Astrocyte of the cerebellum (primary cell): ENCODE data around the gene PANK2.

Experiments
- DNase-seq: peaks from one replicate; pipeline ENCODE4 v3.0.0-alpha.2; 2011; ENCODE audit warnings: low read depth
- H3K4me3 ChIP-seq: 2 replicates; pipeline ENCODE4 v1.5.1; 2011; ENCODE audit warnings: mild to moderate bottlenecking, low read depth, low read length, moderate library complexity
- CTCF ChIP-seq: IDR thresholded peaks from 2 replicates; pipeline ENCODE4 v1.5.1; 2012; ENCODE audit warnings: low read length, low read depth, moderate library complexity, mild to moderate bottlenecking; ENCODE audit errors: missing control alignments
- in situ Hi-C: cut with HindIII; loops from 2 replicates; pipeline ENCODE4 v1.10.0; 2017; ENCODE audit warnings: low sequenced_read_pairs

Gene PANK2

GRCh38 chr20:3863317-3863716 is 25.9 kb upstream of the PANK2 start:
- H3K4me3 ChIP-seq, result no peak overlapping the region
- DNase-seq, result no peak
- in situ Hi-C loops, result no loop called here
- no peak for TF ChIP-seq CTCF

DNA sequence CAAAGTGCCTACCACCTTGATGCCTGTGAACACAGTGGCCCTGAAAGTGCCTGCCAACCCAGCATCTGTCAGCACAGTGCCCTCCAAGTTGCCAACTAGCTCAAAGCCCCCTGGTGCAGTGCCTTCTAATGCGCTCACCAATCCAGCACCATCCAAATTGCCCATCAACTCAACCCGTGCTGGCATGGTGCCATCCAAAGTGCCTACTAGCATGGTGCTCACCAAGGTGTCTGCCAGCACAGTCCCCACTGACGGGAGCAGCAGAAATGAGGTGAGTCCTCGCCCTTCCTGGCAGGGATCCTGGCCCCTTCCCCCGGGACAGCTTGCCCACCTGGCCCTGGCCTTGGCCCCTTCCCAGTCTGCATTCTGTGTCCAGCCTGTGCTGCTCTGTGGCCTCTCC is 24.7 kb upstream of the PANK2 start:
- no peak for TF ChIP-seq CTCF
- no peak for DNase-seq
- in situ Hi-C loops, result no loop called here
- no peak overlapping the region for H3K4me3 ChIP-seq

DNA sequence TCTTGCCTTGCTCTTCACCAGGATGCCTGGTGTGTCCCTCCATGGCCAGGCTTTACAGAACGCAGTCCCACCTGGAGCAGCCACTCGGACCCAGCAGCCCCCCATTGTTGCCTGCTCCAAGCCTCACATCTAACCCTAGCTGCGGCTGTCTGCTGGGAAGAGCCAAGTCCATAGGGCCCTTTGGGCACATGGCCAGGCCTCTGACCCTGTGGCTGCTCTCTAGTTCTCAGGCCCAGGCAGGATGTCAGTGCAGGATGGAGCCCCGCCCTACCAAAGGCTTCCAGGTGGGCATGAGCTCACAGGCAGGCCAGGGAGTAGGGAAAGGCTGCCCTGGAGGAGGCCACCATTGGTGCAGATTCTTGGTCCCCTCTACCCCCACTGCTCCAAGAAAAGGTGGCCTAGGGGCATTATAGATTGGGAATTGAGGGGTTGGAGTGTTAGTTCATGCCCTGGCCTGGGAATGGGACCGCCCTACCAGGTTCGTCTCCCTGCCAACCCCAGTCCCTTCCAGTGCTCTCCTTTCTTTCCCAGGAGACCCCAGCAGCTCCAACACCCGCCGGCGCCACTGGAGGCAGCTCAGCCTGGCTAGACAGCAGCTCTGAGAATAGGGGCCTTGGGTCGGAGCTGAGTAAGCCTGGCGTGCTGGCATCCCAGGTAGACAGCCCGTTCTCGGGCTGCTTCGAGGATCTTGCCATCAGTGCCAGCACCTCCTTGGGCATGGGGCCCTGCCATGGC is 23.9 kb upstream of the PANK2 start:
- DNase-seq, result no peak
- H3K4me3 ChIP-seq, result no peak overlapping the region
- TF ChIP-seq CTCF, result no peak
- in situ Hi-C loops, result no loop called here

GRCh38 chr20:3865887-3866407 is 23.2 kb upstream of the PANK2 start:
- no peak for TF ChIP-seq CTCF
- in situ Hi-C loops, result no loop called here
- DNase-seq, result no peak
- H3K4me3 ChIP-seq, result no peak overlapping the region

GRCh38 chr20:3866464-3866863 is 22.7 kb upstream of the PANK2 start:
- no peak for TF ChIP-seq CTCF
- in situ Hi-C loops, result no loop called here
- no peak overlapping the region for H3K4me3 ChIP-seq
- no peak for DNase-seq

DNA sequence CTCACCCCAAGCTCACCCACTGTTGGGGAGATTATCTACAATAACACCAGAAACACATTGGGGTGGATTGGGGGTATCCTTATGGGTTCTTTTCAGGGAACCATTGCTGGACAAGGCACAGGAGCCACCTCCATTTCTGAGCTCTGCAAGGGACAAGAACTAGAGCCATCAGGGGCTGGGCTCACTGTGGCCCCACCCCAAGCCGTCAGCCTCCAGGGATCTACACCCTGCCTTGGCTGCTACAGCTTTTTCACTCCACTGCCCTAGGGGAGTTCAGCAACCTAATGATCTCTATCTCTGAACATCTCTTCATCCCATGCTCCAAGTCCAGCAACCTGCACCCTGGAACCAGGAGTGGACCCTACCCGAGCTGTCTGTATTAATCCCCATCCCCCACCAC is 21.4 kb upstream of the PANK2 start:
- in situ Hi-C loops, result no loop called here
- TF ChIP-seq CTCF, result no peak
- DNase-seq, result no peak
- H3K4me3 ChIP-seq, result no peak overlapping the region
